HepG2 (cell line): ENCODE results near the gene HAGH. TPM values are rescaled to one million over a fixed set of nuclear protein-coding genes. Genes with fewer than 3 reads are reported as not detected.

Experiments used
- ARHGAP35 ChIP-seq: sonication (generic); formaldehyde crosslinking; IDR thresholded peaks from 2 replicates; pipeline ENCODE4 v1.9.0; 2022; ENCODE audit warnings: mild to moderate bottlenecking, inconsistent platforms, moderate library complexity, missing genetic modification reagents, borderline replicate concordance
- CEBPB ChIP-seq: IDR thresholded peaks from 2 replicates; pipeline ENCODE4 v1.6.1; 2011; ENCODE audit warnings: low read depth, low read length, improper control_type of control experiment, borderline replicate concordance
- CREB1 ChIP-seq, 2 experiments: fragments of 450-650 bp in 1 of 2; IDR thresholded peaks; 2 replicates each; pipeline ENCODE4 v1.6.1; 2016 to 2017; ENCODE audit warnings: control low read depth in 1 of 2, mild to moderate bottlenecking in 1 of 2, missing compliant biosample characterization in 1 of 2, missing genetic modification characterization in 1 of 2
- ELF1 ChIP-seq: sonication (generic); formaldehyde crosslinking; IDR thresholded peaks from 2 replicates; pipeline ENCODE4 v1.4.0; 2020; ENCODE audit warnings: missing genetic modification reagents
- FOSL2 ChIP-seq: sonication (generic); formaldehyde crosslinking; IDR thresholded peaks from 2 replicates; pipeline ENCODE4 v1.4.0; 2020; ENCODE audit warnings: missing genetic modification reagents
- KDM5B ChIP-seq: sonication (generic); formaldehyde crosslinking; IDR thresholded peaks from 2 replicates; pipeline ENCODE4 v1.4.0; 2020; ENCODE audit warnings: missing genetic modification reagents, mild to moderate bottlenecking, borderline replicate concordance
- NFKB2 ChIP-seq: sonication (generic); formaldehyde crosslinking; IDR thresholded peaks from 2 replicates; pipeline ENCODE4 v1.4.0; 2020; ENCODE audit warnings: missing genetic modification reagents, borderline replicate concordance
- PAF1 ChIP-seq: IDR thresholded peaks from 2 replicates; pipeline ENCODE4 v1.6.1; 2016; ENCODE audit warnings: missing genetic modification reagents, missing compliant biosample characterization
- PCBP1 ChIP-seq: fragments of 200-400 bp; formaldehyde crosslinking; IDR thresholded peaks from 2 replicates; pipeline ENCODE4 v1.6.1; 2017; ENCODE audit warnings: mild to moderate bottlenecking, low read depth, low read length, borderline replicate concordance
- WIZ ChIP-seq: sonication (generic); formaldehyde crosslinking; IDR thresholded peaks from 2 replicates; pipeline ENCODE4 v1.5.1; 2020; ENCODE audit warnings: mild to moderate bottlenecking, missing genetic modification reagents
- ZBTB37 ChIP-seq: sonication (generic); formaldehyde crosslinking; IDR thresholded peaks from 2 replicates; pipeline ENCODE4 v1.4.0; 2020; ENCODE audit warnings: mild to moderate bottlenecking, missing genetic modification reagents
- ZNF20 ChIP-seq: sonication (generic); formaldehyde crosslinking; IDR thresholded peaks from 2 replicates; pipeline ENCODE4 v1.4.0; 2020; ENCODE audit warnings: mild to moderate bottlenecking, moderate library complexity, missing genetic modification reagents
- ZNF33B ChIP-seq: sonication (generic); formaldehyde crosslinking; IDR thresholded peaks from 2 replicates; pipeline ENCODE4 v1.5.1; 2020; ENCODE audit warnings: mild to moderate bottlenecking, missing genetic modification reagents
- ZNF646 ChIP-seq: sonication (generic); formaldehyde crosslinking; IDR thresholded peaks from 2 replicates; pipeline ENCODE4 v1.9.0; 2021; ENCODE audit warnings: mild to moderate bottlenecking, missing genetic modification reagents
- polyA plus RNA-seq, 8 experiments: library from polyadenylated mRNA; depleted of rRNA in 3 of 8; stranded (reverse) in 7 of 8; unstranded in 1 of 8; fragments of >200 nt; fragmentation: Illumina TruSeq in 4 of 8; extraction: Trizol in 4 of 8; gene quantifications; 2 replicates each; pipeline versions ENCODE4 v1.2.1 to v1.2.3, GENCODE V29; 2011 to 2016; ENCODE audit warnings: low read depth in 4 of 8, missing spikeins in 1 of 8, mixed read lengths in 1 of 8; ENCODE audit not compliant: insufficient read depth in 1 of 8
- total RNA-seq, 5 experiments: library from RNA; depleted of rRNA; stranded (reverse); fragments of >200 nt; fragmentation: Illumina TruSeq; extraction: Trizol; gene quantifications; 2 replicates each; pipeline ENCODE4 v1.2.3, GENCODE V29; 2016; ENCODE audit warnings: low read depth in 1 of 5
- TF ChIP-seq, protein P1 (sequence below): IDR thresholded peaks from 2 replicates; pipeline ENCODE4 v1.6.1; 2016; ENCODE audit warnings: missing compliant biosample characterization, missing genetic modification reagents, borderline replicate concordance
- TF ChIP-seq, protein P2 (sequence below): sonication (generic); formaldehyde crosslinking; IDR thresholded peaks from 2 replicates; pipeline ENCODE4; 2020; ENCODE audit warnings: missing genetic modification reagents, mild to moderate bottlenecking, borderline replicate concordance

HAGH gene
- total and polyA plus RNA-seq, 2 of the 13 experiments (the other 11 are each of a cell fraction or from before 2014, with no cell fraction given): 70.4 to 95.4 TPM

DNA sequence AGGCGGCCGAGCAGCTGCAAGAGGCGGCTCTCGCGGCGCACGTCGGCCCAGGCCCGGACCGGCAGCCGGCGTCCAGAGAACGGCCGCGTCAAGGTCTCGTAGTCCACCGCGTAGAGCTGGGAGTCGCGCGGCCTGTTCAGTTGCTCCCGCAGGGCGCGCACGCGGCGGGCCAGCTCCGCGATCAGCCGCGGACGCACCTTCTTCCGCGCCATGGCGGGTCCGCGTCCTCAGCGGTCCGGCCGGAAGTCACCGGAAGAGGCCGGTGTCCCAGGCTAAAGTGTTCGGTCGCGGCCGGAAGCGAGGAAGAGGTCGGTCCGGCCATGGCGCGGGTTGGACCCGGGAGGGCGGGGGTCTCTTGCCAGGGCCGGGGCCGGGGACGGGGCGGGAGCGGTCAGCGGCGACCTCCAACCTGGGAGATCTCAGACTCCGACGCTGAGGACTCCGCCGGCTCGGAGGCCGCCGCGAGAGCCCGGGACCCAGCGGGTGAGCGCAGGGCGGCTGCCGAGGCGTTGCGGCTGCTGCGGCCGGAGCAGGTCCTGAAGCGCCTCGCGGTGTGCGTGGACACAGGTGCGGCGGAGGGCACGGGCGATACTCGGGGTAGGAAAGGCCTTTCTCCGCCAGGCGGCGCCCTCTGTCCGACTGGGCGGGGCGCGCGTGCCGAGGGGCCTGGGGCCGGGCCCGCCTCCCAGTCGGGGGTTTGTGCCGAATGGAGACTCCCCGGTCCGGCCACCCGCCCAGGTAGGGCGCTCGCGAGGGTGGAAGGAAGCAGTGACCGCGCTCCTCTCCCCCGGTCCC is 53.5 kb downstream of the HAGH start, which contains the start of gene MRPS34 (continued):
- TF ChIP-seq ZNF646 (CRISPR knock-in tag): no peak; the same call in 1 of the 2 replicates
- no peak for TF ChIP-seq ZNF20 (CRISPR knock-in tag)
- no peak for TF ChIP-seq ZNF33B (CRISPR knock-in tag)
- TF ChIP-seq PAF1 (CRISPR knock-in tag): no peak
- no peak for TF ChIP-seq ZBTB37 (CRISPR knock-in tag)
- TF ChIP-seq, protein P1, sequence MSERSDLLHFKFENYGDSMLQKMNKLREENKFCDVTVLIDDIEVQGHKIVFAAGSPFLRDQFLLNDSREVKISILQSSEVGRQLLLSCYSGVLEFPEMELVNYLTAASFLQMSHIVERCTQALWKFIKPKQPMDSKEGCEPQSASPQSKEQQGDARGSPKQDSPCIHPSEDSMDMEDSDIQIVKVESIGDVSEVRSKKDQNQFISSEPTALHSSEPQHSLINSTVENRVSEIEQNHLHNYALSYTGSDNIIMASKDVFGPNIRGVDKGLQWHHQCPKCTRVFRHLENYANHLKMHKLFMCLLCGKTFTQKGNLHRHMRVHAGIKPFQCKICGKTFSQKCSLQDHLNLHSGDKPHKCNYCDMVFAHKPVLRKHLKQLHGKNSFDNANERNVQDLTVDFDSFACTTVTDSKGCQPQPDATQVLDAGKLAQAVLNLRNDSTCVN (CRISPR knock-in tag): no peak; the same call in 1 of the 2 replicates
- peak; percentile 91 for TF ChIP-seq ELF1 (CRISPR knock-in tag)
- TF ChIP-seq CEBPB: no peak
- TF ChIP-seq CREB1 (IDR thresholded peaks at IDR 0.05): peak; percentile 13; the same call in 1 of the 2 replicates
- no peak for TF ChIP-seq CREB1 (CRISPR knock-in tag; IDR thresholded peaks at IDR 0.05)
- TF ChIP-seq FOSL2: peak; percentile 51; the same call in 1 of the 2 replicates
- TF ChIP-seq, protein P2, sequence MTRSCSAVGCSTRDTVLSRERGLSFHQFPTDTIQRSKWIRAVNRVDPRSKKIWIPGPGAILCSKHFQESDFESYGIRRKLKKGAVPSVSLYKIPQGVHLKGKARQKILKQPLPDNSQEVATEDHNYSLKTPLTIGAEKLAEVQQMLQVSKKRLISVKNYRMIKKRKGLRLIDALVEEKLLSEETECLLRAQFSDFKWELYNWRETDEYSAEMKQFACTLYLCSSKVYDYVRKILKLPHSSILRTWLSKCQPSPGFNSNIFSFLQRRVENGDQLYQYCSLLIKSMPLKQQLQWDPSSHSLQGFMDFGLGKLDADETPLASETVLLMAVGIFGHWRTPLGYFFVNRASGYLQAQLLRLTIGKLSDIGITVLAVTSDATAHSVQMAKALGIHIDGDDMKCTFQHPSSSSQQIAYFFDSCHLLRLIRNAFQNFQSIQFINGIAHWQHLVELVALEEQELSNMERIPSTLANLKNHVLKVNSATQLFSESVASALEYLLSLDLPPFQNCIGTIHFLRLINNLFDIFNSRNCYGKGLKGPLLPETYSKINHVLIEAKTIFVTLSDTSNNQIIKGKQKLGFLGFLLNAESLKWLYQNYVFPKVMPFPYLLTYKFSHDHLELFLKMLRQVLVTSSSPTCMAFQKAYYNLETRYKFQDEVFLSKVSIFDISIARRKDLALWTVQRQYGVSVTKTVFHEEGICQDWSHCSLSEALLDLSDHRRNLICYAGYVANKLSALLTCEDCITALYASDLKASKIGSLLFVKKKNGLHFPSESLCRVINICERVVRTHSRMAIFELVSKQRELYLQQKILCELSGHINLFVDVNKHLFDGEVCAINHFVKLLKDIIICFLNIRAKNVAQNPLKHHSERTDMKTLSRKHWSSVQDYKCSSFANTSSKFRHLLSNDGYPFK: peak; percentile 81
- TF ChIP-seq PCBP1: no peak; the same call in 1 of the 2 replicates
- TF ChIP-seq NFKB2 (CRISPR knock-in tag): peak; percentile 72; the same call in 1 of the 2 replicates
- no peak for TF ChIP-seq ARHGAP35 (CRISPR knock-in tag)
- TF ChIP-seq WIZ (CRISPR knock-in tag): 0 out of 2 replicates have a peak, but pooled peaks have one; percentile 48
- TF ChIP-seq KDM5B (CRISPR knock-in tag): no peak; the same call in none of the 2 replicates
